ENCODE data around the gene ILDR2. TPM values are rescaled to one million over a fixed set of nuclear protein-coding genes. Genes with fewer than 3 reads are reported as not detected.

ILDR2 gene
- under 1 TPM; 0.10 to 0.14 TPM for total RNA-seq
- long read RNA-seq, donor 1 = 0 reads
- long read RNA-seq, donor 2 = 0 reads

GRCh38 chr1:166975361-166976129, at the start of gene ILDR2:
Gene ILDR2 (minus strand): TSS chr1:166975540. CDS start chr1:166975268, 272 bp downstream.
- intact Hi-C loops (cut with DNase I) = no loop called here
- no peak for DNase-seq (ENCODE audit: low spot score)

- intact Hi-C loops (cut with DNase I) = no loop called here
- no peak for DNase-seq (ENCODE audit: low spot score)
These were observed 47.0 kb upstream of the ILDR2 start for GRCh38 chr1:167022384-167022783.

GRCh38 chr1:167016100-167016750, 40.9 kb upstream of the ILDR2 start:
- intact Hi-C loops (cut with DNase I) = no loop called here

GRCh38 chr1:167013108-167013929, 38.0 kb upstream of the ILDR2 start:
- intact Hi-C loops (cut with DNase I) = no loop called here
- DNase-seq (ENCODE audit: low spot score) = no peak

More at GRCh38 chr1:167016100-167016750, 40.9 kb upstream of the ILDR2 start:
- DNase-seq (ENCODE audit: low spot score) = no peak

GRCh38 chr1:167012570-167012969, 37.2 kb upstream of the ILDR2 start:
- intact Hi-C loops (cut with DNase I) = no loop called here
- no peak for DNase-seq (ENCODE audit: low spot score)

- no peak for DNase-seq (ENCODE audit: low spot score)
These were observed 36.3 kb upstream of the ILDR2 start for GRCh38 chr1:167011560-167012191.

GRCh38 chr1:167003711-167004110, 28.4 kb upstream of the ILDR2 start:
- intact Hi-C loops (cut with DNase I) = no loop called here
- no peak for DNase-seq (ENCODE audit: low spot score)

More at GRCh38 chr1:167011560-167012191, 36.3 kb upstream of the ILDR2 start:
- intact Hi-C loops (cut with DNase I) = no loop called here

GRCh38 chr1:167002354-167002753, 27.0 kb upstream of the ILDR2 start:
- intact Hi-C loops (cut with DNase I) = no loop called here
- no peak for DNase-seq (ENCODE audit: low spot score)

GRCh38 chr1:167000546-167000945, 25.2 kb upstream of the ILDR2 start:
- no peak for DNase-seq (ENCODE audit: low spot score)
- intact Hi-C loops (cut with DNase I) = no loop called here

GRCh38 chr1:166999500-167000055, 24.2 kb upstream of the ILDR2 start:
- DNase-seq (ENCODE audit: low spot score) = no peak
- intact Hi-C loops (cut with DNase I) = no loop called here

- no peak for DNase-seq (ENCODE audit: low spot score)
- intact Hi-C loops (cut with DNase I) = no loop called here
These were observed 23.7 kb upstream of the ILDR2 start for GRCh38 chr1:166999075-166999474.

GRCh38 chr1:166988974-166989515, 13.7 kb upstream of the ILDR2 start, which contains the start of gene MAEL:
Gene MAEL (plus strand): TSS chr1:166989280. CDS start chr1:166989353, 73 bp downstream.
- intact Hi-C loops (cut with DNase I) = no loop called here
- DNase-seq (ENCODE audit: low spot score) = no peak

GRCh38 chr1:166981589-166981988, 6.2 kb upstream of the ILDR2 start:
- intact Hi-C loops (cut with DNase I) = no loop called here
- no peak for DNase-seq (ENCODE audit: low spot score)

- no peak for DNase-seq (ENCODE audit: low spot score)
- intact Hi-C loops (cut with DNase I) = no loop called here
These were observed 5.5 kb upstream of the ILDR2 start for GRCh38 chr1:166980818-166981217.

GRCh38 chr1:166980383-166980782, 5.0 kb upstream of the ILDR2 start:
- no peak for DNase-seq (ENCODE audit: low spot score)
- intact Hi-C loops (cut with DNase I) = no loop called here

GRCh38 chr1:166978821-166979220, 3.5 kb upstream of the ILDR2 start:
- intact Hi-C loops (cut with DNase I) = no loop called here
- no peak for DNase-seq (ENCODE audit: low spot score)

- intact Hi-C loops (cut with DNase I) = no loop called here
- DNase-seq (ENCODE audit: low spot score) = no peak
These were observed 2.6 kb upstream of the ILDR2 start for GRCh38 chr1:166977951-166978350.

- DNase-seq (ENCODE audit: low spot score) = no peak
- intact Hi-C loops (cut with DNase I) = no loop called here
These were observed 544 bp downstream of the ILDR2 start for GRCh38 chr1:166974647-166975345.

All from posterior vena cava (tissue), 2 donors.